Activated T-cell treated with anti-CD3 and anti-CD28 coated beads, Interleukin-2, amount 50 U/mL, for 4 hours (primary cell): ENCODE results near the gene FIBCD1. TPM values are rescaled to one million over a fixed set of nuclear protein-coding genes. Genes with fewer than 3 reads are reported as not detected.

Experiments
- ATAC-seq, 2 donors: fragments of 200-7000 bp; cut with Tn5 transposase; one replicate each; pipeline ENCODE4 v1.10.0; 2021
- DNase-seq: peaks from one replicate; pipeline ENCODE4 v3.0.0-alpha.2; 2020
- H3K27me3 Mint-ChIP-seq: one replicate; pipeline ENCODE4 v1.8.0; 2021; ENCODE audit warnings: low read depth, mixed read lengths
- H3K36me3 Mint-ChIP-seq: one replicate; pipeline ENCODE4 v1.8.0; 2022; ENCODE audit warnings: mixed read lengths; ENCODE audit not compliant: insufficient read depth
- H3K4me1 Mint-ChIP-seq: one replicate; pipeline ENCODE4 v1.8.0; 2021; ENCODE audit warnings: low read depth, mixed read lengths
- H3K4me3 Mint-ChIP-seq: one replicate; pipeline ENCODE4 v1.8.0; 2021; ENCODE audit warnings: mild to moderate bottlenecking, moderate library complexity, mixed read lengths
- H3K9me3 Mint-ChIP-seq: one replicate; pipeline ENCODE4 v1.8.0; 2021; ENCODE audit warnings: mixed read lengths
- total RNA-seq, 3 donors: library from RNA; stranded (reverse); gene quantifications; one replicate each; pipeline ENCODE4 v1.2.1, GENCODE V29; 2021

The FIBCD1 gene
- total RNA-seq, 3 donors from 2014 or later = not detected

GRCh38 chr9:130890870-130891687 lies 48.0 kb downstream of the FIBCD1 start:
- Mint-ChIP-seq H3K36me3 (peaks cover 8% of the 10 kb centered on the region), H3K9me3 (no peaks in the 10 kb centered on the region), H3K4me3 (no peak overlapping the region), H3K4me1 (no peaks in the 10 kb centered on the region), H3K27me3 (no peaks in the 10 kb centered on the region)
- ATAC-seq = no peak
- no peak for DNase-seq

GRCh38 chr9:130890124-130890523 lies 48.9 kb downstream of the FIBCD1 start:
- Mint-ChIP-seq H3K27me3 (no peaks in the 10 kb centered on the region), H3K4me3 (no peak overlapping the region), H3K36me3 (peaks cover 15% of the 10 kb centered on the region), H3K9me3 (no peaks in the 10 kb centered on the region), H3K4me1 (no peaks in the 10 kb centered on the region)
- DNase-seq (no peak), ATAC-seq (no peak)

- Mint-ChIP-seq H3K9me3 (no peaks in the 10 kb centered on the region), H3K27me3 (no peaks in the 10 kb centered on the region), H3K4me3 (no peak overlapping the region), H3K36me3 (peaks cover 21% of the 10 kb centered on the region), H3K4me1 (no peaks in the 10 kb centered on the region)
- DNase-seq (no peak), ATAC-seq (no peak)
Observed at GRCh38 chr9:130888146-130888885, 50.7 kb downstream of the FIBCD1 start.

DNA sequence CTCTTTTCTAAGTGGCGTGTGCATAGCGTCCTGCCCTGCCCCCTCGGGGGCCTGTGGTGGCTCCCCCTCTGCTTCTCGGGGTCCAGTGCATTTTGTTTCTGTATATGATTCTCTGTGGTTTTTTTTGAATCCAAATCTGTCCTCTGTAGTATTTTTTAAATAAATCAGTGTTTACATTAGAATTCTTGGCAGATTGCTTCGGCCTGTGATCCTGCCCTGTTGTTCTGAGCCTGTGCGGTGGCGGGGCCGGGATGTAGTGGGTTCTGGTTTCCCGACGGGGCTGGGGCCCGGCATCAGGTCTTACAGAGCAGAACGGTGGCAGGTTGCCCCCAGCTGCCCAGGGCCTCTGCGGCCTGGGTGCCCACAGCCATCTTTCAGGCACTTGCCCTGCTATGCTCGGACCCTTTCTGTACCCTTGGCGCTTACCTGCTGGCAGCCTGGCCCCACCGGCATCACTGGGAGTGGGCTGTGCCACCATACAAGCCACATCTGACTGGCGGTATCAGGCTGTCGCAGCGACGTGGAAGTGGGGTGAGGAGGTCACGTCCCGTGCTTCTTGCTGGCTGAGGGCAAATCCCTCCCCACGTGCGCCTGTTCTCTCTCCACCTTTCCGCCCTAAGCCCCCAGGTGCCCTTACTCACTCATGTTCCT lies 51.4 kb downstream of the FIBCD1 start:
- H3K4me1 Mint-ChIP-seq = no peaks in the 10 kb centered on the region
- H3K4me3 Mint-ChIP-seq = no peak overlapping the region
- H3K36me3 Mint-ChIP-seq = peaks cover 21% of the 10 kb centered on the region
- no peaks in the 10 kb centered on the region for H3K9me3 Mint-ChIP-seq
- ATAC-seq (no peak), DNase-seq (no peak)
- no peaks in the 10 kb centered on the region for H3K27me3 Mint-ChIP-seq

DNA sequence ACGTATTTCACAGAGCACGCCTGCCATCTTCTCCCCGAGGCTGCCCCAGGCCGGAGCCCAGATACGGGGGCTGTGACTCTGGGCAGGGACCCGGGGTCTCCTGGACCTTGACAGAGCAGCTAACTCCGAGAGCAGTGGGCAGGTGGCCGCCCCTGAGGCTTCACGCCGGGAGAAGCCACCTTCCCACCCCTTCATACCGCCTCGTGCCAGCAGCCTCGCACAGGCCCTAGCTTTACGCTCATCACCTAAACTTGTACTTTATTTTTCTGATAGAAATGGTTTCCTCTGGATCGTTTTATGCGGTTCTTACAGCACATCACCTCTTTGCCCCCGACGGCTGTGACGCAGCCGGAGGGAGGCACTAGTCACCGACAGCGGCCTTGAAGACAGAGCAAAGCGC lies 52.1 kb downstream of the FIBCD1 start:
- no peaks in the 10 kb centered on the region for H3K9me3 Mint-ChIP-seq
- DNase-seq = no peak
- no peak for ATAC-seq
- no peaks in the 10 kb centered on the region for H3K27me3 Mint-ChIP-seq
- peaks cover 21% of the 10 kb centered on the region for H3K36me3 Mint-ChIP-seq
- no peaks in the 10 kb centered on the region for H3K4me1 Mint-ChIP-seq
- no peak overlapping the region for H3K4me3 Mint-ChIP-seq

- H3K36me3 Mint-ChIP-seq = peaks cover 25% of the 10 kb centered on the region
- ATAC-seq (no peak), DNase-seq (no peak)
- no peaks in the 10 kb centered on the region for H3K4me1 Mint-ChIP-seq
- no peak overlapping the region for H3K4me3 Mint-ChIP-seq
- H3K27me3 Mint-ChIP-seq = no peaks in the 10 kb centered on the region
- H3K9me3 Mint-ChIP-seq = no peaks in the 10 kb centered on the region
Observed at GRCh38 chr9:130885484-130886375, 53.3 kb downstream of the FIBCD1 start.

DNA sequence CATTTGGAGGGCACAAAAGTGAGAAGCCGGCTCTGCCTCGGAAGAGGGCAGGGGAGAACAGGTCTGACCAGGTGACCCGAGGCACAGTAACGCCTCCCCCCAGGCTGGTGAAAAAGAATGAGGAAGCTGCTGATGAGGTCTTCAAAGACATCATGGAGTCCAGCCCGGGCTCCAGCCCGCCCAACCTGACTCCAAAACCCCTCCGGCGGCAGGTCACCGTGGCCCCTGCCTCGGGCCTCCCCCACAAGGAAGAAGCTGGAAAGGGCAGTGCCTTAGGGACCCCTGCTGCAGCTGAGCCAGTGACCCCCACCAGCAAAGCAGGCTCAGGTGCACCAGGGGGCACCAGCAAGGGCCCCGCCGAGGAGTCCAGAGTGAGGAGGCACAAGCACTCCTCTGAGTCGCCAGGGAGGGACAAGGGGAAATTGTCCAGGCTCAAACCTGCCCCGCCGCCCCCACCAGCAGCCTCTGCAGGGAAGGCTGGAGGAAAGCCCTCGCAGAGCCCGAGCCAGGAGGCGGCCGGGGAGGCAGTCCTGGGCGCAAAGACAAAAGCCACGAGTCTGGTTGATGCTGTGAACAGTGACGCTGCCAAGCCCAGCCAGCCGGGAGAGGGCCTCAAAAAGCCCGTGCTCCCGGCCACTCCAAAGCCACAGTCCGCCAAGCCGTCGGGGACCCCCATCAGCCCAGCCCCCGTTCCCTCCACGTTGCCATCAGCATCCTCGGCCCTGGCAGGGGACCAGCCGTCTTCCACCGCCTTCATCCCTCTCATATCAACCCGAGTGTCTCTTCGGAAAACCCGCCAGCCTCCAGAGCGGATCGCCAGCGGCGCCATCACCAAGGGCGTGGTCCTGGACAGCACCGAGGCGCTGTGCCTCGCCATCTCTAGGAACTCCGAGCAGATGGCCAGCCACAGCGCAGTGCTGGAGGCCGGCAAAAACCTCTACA lies 54.2 kb downstream of the FIBCD1 start:
- no peaks in the 10 kb centered on the region for H3K9me3 Mint-ChIP-seq
- H3K27me3 Mint-ChIP-seq = no peaks in the 10 kb centered on the region
- no peak overlapping the region for H3K4me3 Mint-ChIP-seq
- H3K36me3 Mint-ChIP-seq = peaks cover 25% of the 10 kb centered on the region
- ATAC-seq = no peak
- DNase-seq = no peak
- no peaks in the 10 kb centered on the region for H3K4me1 Mint-ChIP-seq

GRCh38 chr9:130884111-130884531 lies 54.9 kb downstream of the FIBCD1 start:
- Mint-ChIP-seq H3K4me1 (no peaks in the 10 kb centered on the region), H3K9me3 (no peaks in the 10 kb centered on the region), H3K36me3 (peaks cover 29% of the 10 kb centered on the region), H3K27me3 (no peaks in the 10 kb centered on the region), H3K4me3 (no peak overlapping the region)
- DNase-seq (no peak), ATAC-seq (no peak)

DNA sequence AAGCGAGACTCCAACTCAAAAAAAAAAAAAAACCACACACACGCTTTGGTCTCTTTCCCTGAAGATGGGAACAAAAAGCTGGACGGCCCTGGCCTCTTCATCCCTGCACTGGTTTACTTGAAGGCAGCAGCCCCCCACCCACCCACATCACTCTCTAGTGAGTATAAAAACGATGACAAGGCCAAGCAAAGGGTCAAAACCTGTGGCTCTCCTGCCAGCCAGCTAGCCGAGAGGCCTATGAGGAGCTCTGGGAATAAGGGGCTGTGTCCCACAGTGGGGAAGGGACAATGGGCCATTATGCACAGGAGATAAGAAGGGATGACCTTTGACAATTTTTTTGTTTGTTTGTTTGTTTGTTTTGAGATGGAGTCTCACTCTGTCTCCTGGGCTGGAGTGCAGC lies 55.6 kb downstream of the FIBCD1 start:
- no peaks in the 10 kb centered on the region for H3K4me1 Mint-ChIP-seq
- H3K4me3 Mint-ChIP-seq = no peak overlapping the region
- H3K36me3 Mint-ChIP-seq = peaks cover 31% of the 10 kb centered on the region
- H3K9me3 Mint-ChIP-seq = no peaks in the 10 kb centered on the region
- H3K27me3 Mint-ChIP-seq = no peaks in the 10 kb centered on the region
- ATAC-seq = no peak
- DNase-seq = no peak

DNA sequence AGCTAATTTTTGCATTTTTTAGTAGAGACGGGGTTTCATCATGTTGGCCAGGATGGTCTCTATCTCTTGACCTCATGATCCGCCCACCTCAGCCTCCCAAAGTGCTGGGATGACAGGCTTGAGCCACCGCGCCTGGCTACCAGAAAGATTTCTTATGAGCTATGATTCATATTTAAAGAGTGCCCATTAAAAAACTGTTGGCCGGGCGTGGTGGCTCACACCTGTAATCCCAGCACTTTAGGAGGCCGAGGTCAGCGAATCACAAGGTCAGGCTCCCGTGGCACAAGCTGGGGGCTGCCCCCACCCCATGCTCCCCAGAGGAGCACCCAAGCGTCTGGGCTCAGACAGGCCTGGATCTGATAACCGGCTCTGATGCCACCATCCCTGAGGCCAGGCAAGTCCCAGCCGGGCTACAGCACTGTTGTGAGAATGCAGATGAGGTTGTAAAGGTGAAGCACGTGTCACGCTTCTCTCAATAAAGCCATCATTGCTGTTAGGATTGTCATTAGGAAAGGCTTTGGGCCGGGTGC lies 56.3 kb downstream of the FIBCD1 start:
- ATAC-seq (no peak), DNase-seq (no peak)
- Mint-ChIP-seq H3K4me1 (no peaks in the 10 kb centered on the region), H3K9me3 (no peaks in the 10 kb centered on the region), H3K36me3 (peaks cover 31% of the 10 kb centered on the region), H3K4me3 (no peak overlapping the region), H3K27me3 (no peaks in the 10 kb centered on the region)

DNA sequence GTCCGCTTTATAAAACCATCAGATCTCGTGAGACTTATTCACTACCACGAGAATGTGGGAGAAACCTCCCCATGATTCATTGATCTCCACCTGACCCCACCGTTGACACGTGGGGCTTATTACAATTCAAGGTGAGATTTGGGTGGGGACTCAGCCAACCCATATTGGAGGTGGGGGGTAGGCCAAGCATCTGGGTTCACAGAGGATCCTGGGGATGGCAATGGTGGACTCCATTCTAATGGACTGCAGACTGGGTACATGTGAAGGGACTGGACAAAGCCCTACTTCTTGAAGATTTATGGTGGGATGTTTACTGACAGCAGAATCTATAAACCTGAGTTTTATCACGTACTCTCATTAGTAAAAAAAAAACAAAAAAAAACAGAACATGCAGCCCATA lies 57.5 kb downstream of the FIBCD1 start:
- peaks cover 31% of the 10 kb centered on the region for H3K36me3 Mint-ChIP-seq
- H3K27me3 Mint-ChIP-seq = no peaks in the 10 kb centered on the region
- no peaks in the 10 kb centered on the region for H3K9me3 Mint-ChIP-seq
- DNase-seq (no peak), ATAC-seq (no peak)
- H3K4me3 Mint-ChIP-seq = no peak overlapping the region
- no peaks in the 10 kb centered on the region for H3K4me1 Mint-ChIP-seq

GRCh38 chr9:130880599-130881220 lies 58.3 kb downstream of the FIBCD1 start:
- ATAC-seq (no peak), DNase-seq (no peak)
- Mint-ChIP-seq H3K4me1 (no peaks in the 10 kb centered on the region), H3K36me3 (peaks cover 26% of the 10 kb centered on the region), H3K27me3 (no peaks in the 10 kb centered on the region), H3K4me3 (no peak overlapping the region), H3K9me3 (no peaks in the 10 kb centered on the region)
